ENCODE data around the gene SASH1. TPM values are rescaled to one million over a fixed set of nuclear protein-coding genes. Genes with fewer than 3 reads are reported as not detected.

The SASH1 gene
- polyA plus RNA-seq (2014; cell fraction: cytosol; rRNA removed), result 0.10 and 0.36 TPM in 2 replicates
- 0.03 TPM in 1 of 2 replicates, not detected in the other for polyA plus RNA-seq (2014; cell fraction: nucleus; rRNA removed)

DNA sequence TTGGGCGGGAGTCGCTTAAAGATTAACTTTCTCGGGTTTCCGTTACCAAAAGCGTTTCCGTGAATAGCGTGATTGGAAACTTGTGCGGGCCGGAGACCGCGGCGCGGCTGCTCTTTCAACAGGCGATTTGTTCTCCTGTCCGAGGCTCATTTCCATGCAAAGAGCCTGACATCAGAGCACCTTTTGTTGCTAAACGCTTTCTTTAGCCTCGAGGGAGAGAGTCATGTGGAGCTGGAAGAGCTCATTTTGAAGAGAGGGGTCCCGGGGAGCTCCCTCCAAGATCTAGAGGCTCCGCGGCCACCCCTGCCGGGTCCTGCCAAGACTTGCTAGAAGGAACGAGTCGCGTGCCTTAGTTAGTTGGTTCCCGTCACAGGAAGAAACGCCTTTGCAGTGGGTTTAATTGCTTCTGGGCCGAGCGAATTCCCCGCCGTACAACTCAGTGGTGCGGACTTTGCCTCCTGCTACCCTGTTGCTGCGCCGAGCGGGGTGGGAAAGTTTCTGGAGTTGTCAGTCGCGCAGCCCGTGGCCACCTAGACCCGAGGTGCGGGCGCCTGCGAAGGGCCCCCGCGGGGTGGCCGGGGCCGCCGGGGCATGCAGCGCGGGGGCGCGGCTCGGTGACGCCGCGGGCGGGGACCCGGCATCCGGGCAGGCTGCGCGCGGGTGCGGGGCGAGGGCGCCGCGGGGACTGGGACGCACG is at the start of gene SASH1:
TSS of gene SASH1 (plus strand) at position 489 of the 697 bp plus-strand sequence. CDS start 230 bp downstream, outside the sequence.
- DNase-seq (ENCODE audit: low spot score), result peak; percentile 2

DNA sequence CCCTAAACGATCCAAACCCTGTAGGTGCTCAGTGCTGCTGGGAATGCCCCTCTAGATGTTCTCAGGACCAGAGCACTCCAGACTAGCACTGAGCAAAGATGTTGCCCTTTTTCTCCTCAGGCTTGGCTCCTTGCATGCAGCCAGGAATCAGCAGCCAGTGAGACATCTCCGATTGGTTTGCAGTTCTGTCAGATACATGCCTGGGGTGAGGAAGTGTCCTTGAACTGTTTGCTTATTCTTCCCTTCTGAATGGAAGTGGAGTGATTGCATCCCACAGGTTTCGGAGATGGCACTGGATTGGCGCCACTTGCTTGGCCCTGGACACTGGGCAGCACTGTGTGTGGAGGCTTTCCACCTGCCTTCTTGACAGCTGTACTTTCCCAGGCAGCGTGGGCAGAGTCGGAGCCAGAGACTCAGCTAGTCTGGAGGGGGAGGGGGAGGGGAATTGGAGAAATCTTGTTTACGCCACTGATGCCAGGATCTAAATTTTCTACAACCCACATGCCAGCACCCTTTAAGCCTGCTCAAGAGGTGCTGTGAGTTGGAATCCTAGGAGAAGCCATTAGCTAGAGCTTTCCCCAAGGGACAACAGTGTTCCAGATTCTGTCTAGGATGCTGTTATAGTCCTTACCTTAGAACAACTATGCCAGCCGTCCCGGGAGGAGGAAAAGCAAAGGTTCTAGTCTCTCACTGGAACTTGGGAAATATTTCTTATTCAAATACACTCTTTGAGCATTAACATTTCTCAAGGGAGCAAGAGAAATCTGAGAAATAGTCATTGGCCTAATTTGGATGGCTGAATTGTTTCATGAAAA is 49.2 kb upstream of the SASH1 start:
- DNase-seq (ENCODE audit: low spot score), result no peak

DNA sequence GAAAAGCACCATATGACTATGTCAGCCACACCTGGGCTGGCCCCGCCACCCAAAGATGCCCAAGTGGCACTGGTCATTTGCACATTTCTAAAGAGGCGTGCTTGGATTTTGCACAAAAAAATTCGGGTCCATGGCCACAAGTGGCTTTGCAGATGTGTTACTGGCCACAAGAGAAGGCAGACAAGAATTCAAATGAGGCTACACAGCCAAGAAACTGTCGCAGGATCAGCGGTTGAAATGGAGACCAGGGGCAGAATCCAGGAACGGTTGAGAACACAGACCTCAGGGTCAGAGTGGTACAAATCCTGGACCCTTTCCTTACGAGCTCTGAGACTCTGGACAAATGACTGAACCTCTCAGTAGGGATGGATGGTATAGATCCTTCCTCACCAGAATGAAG is 48.6 kb upstream of the SASH1 start:
- DNase-seq (ENCODE audit: low spot score), result no peak

DNA sequence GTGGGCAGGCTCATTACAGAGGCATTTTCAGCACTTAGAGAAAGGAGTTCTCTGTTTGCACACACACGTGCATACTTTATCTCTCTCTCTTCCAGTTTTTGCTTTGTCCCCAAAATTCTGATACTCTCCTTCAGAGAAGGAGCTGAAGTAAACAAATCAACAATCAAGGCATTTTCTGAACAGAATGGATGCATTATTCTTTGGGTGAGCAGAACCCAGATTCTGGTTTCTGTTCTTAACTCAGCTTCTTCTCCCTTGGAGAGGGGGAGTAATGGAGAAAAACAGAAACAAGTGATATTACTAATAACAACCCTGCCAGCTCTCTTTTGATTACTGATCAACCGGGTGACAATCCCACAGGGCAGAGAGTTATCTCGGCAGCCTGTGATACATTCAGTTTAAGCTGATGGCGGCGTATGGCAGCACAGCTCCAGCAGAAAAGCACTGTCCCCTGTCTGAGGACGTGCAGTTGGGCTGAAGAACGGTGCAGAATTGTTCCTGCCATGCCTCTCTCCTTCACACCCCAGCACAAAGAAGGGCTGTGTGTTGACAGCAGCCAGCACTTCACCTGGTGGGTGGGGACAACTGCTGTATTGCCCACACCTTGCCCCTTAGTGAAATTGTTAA is 47.3 kb upstream of the SASH1 start:
- no peak for DNase-seq (ENCODE audit: low spot score)

DNA sequence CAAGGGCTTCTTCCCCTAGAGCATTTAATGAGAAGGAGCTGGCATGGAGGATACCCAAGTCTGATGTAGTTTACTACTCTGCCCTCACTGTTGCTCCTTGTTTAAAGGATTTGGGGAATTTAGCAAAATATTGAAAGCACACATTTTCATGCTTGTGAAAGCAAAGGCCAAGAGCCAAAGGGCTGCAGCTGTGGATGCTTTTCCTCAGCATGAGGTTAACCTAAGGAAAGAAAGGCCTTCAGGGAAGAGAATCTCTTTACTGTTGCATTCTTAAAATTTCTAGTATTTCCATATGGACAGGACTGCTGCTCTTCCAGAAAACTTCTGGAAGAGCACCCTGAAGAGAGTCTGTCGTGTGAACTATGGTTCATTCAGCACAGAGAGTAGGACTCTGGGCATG is 45.9 kb upstream of the SASH1 start:
- no peak for DNase-seq (ENCODE audit: low spot score)

DNA sequence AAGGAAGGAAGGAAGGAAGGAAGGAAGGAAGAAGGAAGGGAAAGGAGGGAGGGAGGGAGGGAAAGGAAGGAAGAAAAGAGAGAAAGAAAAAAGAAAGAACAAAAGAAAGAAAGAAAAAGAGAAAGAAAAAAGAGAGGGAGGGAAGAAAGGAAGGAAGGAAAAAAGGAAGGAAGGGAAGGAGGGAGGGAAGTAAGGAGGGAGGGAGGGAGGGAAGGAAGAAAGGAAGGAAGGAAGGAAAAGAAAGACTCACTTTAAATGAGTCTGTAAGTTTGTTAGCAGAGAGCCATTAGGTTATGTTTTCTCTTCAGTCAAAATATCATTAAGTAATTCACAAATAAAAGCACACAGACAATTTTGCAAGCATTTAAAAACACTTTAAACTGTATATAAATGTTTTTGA is 44.0 kb upstream of the SASH1 start:
- no peak for DNase-seq (ENCODE audit: low spot score)

DNA sequence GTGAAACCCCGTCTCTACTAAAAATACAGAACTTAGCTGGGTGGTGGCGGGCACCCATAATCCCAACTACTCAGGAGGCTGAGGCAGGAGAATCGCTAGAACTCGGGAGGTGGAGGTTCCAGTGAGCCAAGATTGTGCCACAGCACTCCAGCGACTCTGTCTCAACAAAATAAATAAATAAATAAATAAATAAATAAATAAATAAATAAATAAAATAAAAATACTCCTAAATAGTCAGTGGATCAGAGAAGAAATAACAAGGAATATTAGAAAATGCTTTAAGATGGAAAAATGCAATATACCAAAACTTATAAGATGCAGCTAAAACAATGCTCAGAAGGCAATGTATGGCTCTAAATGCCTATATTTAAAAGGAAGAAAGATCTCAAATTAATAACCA is 39.0 kb upstream of the SASH1 start:
- no peak for DNase-seq (ENCODE audit: low spot score)

DNA sequence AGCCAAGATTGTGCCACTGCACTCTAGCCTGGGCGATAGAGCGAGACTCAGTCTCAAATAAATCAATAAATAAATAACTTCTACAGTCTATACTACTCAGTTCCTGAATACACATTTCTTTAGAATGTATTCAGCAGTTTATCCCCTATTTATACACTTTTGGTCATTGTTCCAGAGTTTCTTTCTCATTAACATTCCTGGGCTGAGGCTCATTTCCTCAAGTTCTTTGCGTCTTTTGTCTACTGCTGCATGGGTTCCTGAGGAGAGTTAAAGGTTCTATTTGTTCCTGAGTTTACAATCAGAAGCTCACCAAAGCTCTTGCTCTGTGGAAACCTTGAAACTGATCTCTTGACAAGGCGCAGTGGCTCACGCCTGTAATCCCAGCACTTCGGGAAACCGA is 37.7 kb upstream of the SASH1 start:
- DNase-seq (ENCODE audit: low spot score), result no peak

DNA sequence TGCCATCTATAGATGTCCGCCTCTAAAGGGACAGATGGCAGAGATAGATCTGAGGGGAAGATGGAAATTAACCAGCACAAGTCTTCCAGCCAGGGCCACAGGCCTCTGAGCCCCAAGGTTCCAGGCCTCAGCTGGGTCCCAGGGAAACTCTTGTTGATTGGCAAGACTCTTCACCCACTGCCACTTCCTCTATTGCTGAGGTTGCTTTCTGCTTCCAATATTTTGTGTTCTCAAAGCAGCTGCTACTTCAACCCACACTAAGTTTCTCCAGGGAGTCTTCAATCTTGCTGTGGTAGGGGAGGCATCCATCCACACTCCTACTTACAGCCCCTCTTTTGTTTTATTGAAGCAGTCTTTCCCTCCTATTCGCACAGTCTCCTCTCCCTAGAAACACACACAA is 36.4 kb upstream of the SASH1 start:
- DNase-seq (ENCODE audit: low spot score), result no peak

DNA sequence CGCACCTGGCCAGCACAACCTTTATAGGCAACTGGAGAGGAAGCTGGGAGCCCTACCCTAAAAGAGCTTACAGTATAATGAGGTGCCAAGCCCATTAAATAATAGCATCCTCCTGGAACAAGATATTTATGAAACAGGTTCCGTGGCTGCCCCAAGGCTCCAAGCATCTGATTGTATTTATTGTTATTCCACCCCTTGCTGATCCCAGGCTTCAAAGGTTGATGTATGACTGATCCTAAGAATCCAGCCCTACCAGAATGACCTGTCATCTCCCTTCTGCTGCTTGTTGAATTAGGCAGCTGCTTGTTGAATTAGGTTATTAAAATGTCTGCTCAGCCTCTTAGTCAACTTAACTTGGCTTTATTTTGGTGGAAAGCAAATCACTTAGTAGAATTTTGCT is 35.2 kb upstream of the SASH1 start:
- DNase-seq (ENCODE audit: low spot score), result no peak

DNA sequence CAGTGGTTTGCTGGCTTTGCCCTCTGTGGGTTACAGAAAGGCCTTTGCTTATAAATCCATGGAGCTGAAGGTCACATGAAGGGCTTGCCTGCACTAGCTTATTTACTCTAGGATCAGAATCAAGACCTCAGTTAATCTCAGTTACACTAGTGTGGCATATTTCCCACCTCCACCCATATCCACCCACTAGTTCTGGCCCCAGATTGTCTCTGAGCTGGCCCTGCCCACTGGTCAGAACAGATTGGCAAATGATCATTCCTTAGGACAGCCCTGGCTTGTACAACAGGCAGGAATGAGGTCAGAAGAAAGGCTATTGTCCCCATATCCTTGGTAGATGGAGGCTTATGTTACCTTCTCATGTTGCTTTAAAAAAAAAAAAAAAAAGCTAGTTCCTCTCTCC is 33.3 kb upstream of the SASH1 start:
- DNase-seq (ENCODE audit: low spot score), result no peak

DNA sequence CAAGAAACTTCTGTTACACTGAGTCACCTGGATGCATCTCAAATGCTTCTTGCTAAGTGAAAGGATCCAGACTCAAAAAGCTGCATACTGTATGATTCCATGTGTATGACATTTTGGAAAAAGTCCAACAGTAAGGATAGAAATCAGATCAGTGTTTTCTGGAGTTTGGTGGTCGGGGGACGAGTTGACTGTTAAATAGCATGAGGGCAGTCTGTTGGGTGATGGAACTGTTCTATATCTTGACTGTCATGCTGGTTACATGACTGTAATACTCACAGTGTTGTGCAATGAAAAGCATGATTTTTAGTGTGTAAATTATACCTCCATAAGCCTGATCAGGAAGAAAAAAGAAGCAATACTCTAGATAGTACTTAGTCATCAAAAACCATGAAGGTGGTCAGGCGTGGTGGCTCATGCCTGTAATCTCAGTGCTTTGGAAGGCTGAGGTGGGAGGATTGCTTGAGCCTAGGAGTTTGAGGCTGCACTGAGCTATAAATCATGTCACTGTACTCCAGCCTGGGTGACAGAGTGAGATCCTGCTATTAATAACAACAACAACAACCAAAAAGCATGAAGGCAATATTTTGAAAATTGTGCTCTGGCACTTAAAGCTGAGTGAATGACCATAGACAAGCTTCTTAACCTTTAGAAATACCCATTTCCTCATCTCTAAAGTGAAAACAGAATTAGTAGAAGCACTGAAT is 30.5 kb upstream of the SASH1 start:
- no peak for DNase-seq (ENCODE audit: low spot score)

DNA sequence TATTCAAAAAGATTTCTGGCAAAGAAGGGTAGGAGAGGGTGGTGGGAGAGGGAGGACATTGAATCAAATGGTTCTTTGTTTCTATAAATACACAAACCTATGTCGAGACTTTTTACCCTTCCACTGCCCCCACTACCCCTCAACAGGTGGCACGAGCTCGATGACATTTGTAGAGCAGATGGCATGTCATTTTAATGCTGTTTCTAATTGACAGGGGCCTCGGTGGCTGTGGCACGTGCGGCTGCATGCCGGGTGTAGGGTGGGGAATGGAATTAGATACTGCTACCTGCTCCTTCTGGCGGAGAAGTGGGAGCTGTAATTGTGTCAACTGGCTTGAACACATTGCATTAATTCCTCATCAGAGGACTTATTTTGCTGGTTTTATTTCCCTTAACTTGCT is 29.1 kb upstream of the SASH1 start:
- no peak for DNase-seq (ENCODE audit: low spot score)

DNA sequence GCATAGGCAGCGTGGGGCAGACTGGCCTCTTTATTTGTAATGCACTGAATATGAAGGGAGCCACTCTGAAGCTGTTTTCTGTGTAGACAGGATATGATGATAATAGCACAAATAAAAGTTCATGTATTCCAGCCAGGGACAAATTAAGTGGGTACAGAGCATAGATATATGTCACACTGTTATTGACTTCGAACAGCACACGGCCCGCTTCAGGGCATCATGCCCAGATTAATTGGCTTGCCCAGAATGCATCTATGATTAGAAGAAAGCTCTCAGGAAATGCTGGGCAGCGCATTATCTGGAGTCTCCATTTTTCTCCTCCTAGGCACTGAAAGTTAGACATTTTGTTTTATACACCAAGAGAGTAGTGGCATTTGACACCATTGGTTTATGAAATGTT is 26.3 kb upstream of the SASH1 start:
- DNase-seq (ENCODE audit: low spot score), result no peak

DNA sequence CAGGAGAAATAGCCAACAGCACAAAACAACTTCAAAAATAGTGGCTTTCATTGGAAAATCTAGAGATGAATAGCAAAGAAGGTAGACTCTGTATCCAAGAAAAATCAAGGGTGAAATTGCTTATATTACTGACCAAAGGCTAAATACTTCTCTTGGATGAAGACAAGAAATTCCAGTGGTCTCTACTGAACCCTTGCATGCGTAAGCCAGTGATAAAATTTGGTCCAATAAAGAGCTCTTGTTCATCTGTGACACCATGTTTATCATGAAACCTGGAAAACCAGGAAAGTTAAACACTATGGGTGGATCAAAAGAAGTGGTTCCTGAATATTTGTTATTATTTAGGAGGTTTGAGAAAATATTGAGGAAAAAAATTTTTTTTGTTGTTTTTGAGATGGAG is 25.6 kb upstream of the SASH1 start:
- DNase-seq (ENCODE audit: low spot score), result no peak

DNA sequence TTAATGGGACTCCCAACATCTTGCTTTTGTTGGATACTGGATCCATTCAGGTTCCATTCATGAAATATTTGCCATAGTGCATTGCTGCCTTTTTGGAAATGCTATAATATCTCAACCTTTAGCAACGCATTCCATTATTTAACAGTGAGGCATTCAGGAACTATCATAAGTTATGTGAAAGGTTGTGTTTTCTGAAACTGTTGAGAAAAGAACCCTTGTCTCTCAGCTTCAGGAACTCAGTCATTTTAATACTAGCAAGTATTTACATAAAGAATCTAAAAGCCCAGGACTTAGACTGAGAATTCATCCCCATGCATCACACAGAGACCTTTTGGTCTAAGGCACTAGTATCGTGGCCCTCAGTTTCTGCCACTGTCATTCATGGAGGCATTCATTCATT is 24.9 kb upstream of the SASH1 start:
- no peak for DNase-seq (ENCODE audit: low spot score)

DNA sequence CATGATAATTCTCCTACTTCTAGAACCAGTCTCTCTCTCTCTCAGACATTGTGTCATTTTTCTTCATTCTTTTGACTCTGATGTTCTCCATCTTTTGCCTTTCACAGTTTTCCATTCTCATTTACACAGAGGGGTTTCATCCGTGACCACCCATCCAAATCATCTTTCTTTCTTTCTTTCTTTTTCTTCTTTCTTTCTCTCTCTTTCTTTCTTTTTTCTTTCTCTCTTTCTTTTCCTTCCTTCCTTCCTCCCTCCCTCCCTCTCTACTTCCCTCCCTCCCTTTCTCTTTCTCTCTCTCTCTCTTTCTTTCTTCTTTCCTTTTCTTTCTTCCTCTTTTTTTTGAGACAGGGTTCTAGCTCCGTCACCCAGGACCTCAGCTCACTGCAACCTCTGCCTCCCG is 19.9 kb upstream of the SASH1 start:
- no peak for DNase-seq (ENCODE audit: low spot score)

DNA sequence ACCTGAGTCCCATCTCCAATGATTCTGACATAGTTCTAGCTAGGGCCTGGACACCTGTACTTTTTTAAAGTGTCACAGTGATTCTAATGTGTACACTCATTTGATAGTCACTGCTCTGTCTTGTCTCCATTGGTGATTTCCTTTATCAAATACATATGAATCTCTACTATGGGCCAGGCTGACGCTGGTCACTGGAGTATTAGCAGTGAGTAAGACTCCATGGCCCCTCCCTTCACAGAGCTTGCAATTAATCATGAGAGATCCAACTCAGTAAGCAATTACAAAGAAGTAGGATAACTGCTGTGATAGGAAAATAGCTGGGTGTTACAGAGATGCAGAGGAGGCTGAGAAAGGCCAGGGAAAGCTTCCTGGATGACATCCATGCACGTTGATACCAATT is 19.3 kb upstream of the SASH1 start:
- no peak for DNase-seq (ENCODE audit: low spot score)

DNA sequence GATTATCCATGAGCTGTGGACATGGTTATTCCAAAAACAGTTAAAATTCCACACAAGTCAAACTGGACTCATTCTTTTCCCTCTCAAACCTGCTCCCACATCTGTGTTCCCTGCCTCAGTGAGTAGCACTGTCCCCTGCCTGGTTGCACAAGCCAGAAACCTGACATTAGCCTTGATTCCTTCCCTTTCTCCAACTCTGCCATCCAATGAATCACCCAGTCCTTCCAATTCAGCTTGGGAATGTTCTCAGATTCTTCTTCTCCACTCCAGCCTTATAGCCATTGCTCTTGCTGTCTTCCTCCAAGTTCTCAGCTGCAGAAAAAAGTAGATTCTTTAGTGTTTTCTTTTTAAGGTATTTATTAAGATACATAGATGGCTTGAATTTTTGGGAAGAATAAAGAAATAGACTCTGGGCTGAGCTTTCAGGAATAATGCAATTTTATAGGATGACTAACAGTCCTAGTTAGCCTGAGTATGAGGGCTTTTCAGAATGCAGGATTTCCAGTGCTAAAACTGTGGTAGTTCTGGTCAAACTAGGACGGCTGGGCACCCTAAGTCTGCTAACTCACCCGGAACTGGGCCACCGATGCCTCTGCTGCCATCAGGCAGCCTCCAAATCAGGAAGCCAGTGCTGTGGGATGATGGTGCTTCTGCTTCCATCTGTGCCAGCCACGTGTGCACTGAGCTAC is 18.2 kb upstream of the SASH1 start:
- DNase-seq (ENCODE audit: low spot score), result no peak

DNA sequence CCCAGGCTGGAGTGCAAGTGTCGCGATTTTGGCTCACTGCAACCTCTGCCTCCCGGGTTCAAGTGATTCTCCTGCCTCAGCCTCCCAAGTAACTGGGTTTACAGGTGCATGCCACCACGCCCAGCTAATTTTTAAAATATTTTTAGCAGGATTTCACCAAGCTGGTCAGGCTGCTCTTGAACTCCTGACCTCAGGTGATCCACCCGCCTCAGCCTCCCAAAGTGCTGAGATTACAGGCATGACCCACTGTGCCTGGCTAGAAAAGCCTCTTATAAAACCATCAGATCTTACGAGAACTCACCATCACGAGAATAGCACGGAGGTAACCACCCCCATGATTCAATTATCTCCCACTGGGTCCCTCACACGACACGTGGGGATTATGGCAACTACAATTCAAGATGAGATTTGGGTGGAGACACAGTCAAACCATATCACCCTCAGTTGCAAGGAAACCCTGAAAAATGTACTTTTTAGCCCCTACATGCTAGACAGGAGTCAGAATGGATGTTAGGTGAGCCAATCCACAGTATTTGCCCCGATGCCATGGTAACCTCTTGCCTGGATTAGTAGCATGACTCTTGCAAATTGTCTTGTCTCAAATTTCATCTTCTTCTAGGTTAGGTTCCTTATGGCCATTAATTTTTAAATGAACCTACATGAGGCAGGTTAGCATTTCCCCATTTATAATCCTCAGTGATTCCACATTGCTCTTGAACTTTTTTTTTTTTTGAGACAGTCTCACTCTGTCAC is 17.1 kb upstream of the SASH1 start:
- no peak for DNase-seq (ENCODE audit: low spot score)

Data from SK-N-DZ (cell line).